Neural cell (in vitro differentiated cells): Measurements from ENCODE around the gene GPER1.

ENCODE experiments used
- EZH2 ChIP-seq: fragments of 200-600, 300-800 bp; shearing (Covaris generic), sonication (generic); IDR thresholded peaks from 2 replicates; pipeline ENCODE4 v1.6.1; 2014; ENCODE audit warnings: antibody characterized with exemption, low read length, borderline replicate concordance, mild to moderate bottlenecking; ENCODE audit not compliant: insufficient read depth, poor library complexity, severe bottlenecking
- MXI1 ChIP-seq: fragments of 450-650 bp; conservative IDR thresholded peaks from 2 replicates; pipeline ENCODE4 v1.6.1; 2014; ENCODE audit warnings: antibody characterized with exemption, mild to moderate bottlenecking; ENCODE audit not compliant: poor library complexity, severe bottlenecking
- RAD21 ChIP-seq: fragments of 450-650 bp; conservative IDR thresholded peaks from 2 replicates; pipeline ENCODE4 v1.6.1; 2014; ENCODE audit warnings: antibody characterized with exemption, mild to moderate bottlenecking, moderate library complexity
- SMC3 ChIP-seq: fragments of 450-650 bp; conservative IDR thresholded peaks from 2 replicates; pipeline ENCODE4 v1.6.1; 2014; ENCODE audit warnings: antibody characterized with exemption, mild to moderate bottlenecking, moderate library complexity; ENCODE audit not compliant: poor library complexity
- TAF1 ChIP-seq: IDR thresholded peaks from 2 replicates; pipeline ENCODE4 v1.6.1; 2012; ENCODE audit warnings: low read depth
- TF ChIP-seq, protein P1 (sequence below): fragments of 450-650 bp; IDR thresholded peaks from 2 replicates; pipeline ENCODE4 v1.5.1; 2014; ENCODE audit warnings: antibody characterized with exemption, mild to moderate bottlenecking, moderate library complexity; ENCODE audit not compliant: poor library complexity, severe bottlenecking

DNA sequence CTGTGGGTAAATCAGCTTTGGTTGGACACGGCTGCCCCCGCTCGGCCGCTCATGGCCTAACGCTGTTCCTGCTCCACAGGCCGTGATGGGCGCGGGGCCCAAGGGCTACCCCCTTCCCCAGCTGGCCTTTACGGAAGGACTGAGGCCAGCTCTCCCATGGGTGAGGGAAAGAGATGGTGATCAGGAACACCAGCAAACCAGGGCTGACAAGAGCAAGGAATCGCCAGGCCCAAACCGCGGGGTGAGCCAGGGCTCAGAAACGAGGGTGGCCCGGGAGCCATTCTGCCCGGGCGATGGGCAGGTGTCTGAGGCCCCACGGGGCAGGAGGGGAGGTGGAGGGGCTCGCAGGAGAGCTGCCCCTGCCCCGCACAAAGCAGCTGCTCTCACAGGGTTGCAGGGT is 26.6 kb downstream of the GPER1 start:
- TF ChIP-seq, protein P1, sequence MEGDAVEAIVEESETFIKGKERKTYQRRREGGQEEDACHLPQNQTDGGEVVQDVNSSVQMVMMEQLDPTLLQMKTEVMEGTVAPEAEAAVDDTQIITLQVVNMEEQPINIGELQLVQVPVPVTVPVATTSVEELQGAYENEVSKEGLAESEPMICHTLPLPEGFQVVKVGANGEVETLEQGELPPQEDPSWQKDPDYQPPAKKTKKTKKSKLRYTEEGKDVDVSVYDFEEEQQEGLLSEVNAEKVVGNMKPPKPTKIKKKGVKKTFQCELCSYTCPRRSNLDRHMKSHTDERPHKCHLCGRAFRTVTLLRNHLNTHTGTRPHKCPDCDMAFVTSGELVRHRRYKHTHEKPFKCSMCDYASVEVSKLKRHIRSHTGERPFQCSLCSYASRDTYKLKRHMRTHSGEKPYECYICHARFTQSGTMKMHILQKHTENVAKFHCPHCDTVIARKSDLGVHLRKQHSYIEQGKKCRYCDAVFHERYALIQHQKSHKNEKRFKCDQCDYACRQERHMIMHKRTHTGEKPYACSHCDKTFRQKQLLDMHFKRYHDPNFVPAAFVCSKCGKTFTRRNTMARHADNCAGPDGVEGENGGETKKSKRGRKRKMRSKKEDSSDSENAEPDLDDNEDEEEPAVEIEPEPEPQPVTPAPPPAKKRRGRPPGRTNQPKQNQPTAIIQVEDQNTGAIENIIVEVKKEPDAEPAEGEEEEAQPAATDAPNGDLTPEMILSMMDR, result no peak
- TF ChIP-seq TAF1 (no peak), MXI1 (no peak), EZH2 (no peak), SMC3 (no peak), RAD21 (no peak)
